ENCODE data around the gene ELP2. TPM values are rescaled to one million over a fixed set of nuclear protein-coding genes. Genes with fewer than 3 reads are reported as not detected.
"Not testable (repeated sequence)": the region's sequence is repeated elsewhere in the genome, so short reads cannot be mapped to it uniquely, and the experiment has no call there.

ELP2 gene
- total RNA-seq, result 62.5 TPM
- polyA plus RNA-seq, result 108 TPM
- long read RNA-seq, donor 1, full-length matches to known transcripts, result 1 of 1 reads
- long read RNA-seq, donor 1, partial matches to known transcripts, result 0 of 1 reads
- long read RNA-seq, donor 1, other reads (novel, unspliced or antisense), result 0 of 1 reads
- long read RNA-seq, donor 2, full-length matches to known transcripts, result 27 of 40 reads
- long read RNA-seq, donor 2, partial matches to known transcripts, result 13 of 40 reads
- long read RNA-seq, donor 2, other reads (novel, unspliced or antisense), result 0 of 40 reads
- long read RNA-seq, donor 3, full-length matches to known transcripts, result 23 of 23 reads
- long read RNA-seq, donor 3, partial matches to known transcripts, result 0 of 23 reads
- long read RNA-seq, donor 3, other reads (novel, unspliced or antisense), result 0 of 23 reads
- long read RNA-seq, donor 4, full-length matches to known transcripts, result 11 of 11 reads
- long read RNA-seq, donor 4, partial matches to known transcripts, result 0 of 11 reads
- long read RNA-seq, donor 4, other reads (novel, unspliced or antisense), result 0 of 11 reads
- long read RNA-seq, donor 5, full-length matches to known transcripts, result 20 of 20 reads
- long read RNA-seq, donor 5, partial matches to known transcripts, result 0 of 20 reads
- long read RNA-seq, donor 5, other reads (novel, unspliced or antisense), result 0 of 20 reads
- long read RNA-seq, donor 6, full-length matches to known transcripts, result 11 of 11 reads
- long read RNA-seq, donor 6, partial matches to known transcripts, result 0 of 11 reads
- long read RNA-seq, donor 6, other reads (novel, unspliced or antisense), result 0 of 11 reads
- long read RNA-seq, donor 7, full-length matches to known transcripts, result 9 of 9 reads
- long read RNA-seq, donor 7, partial matches to known transcripts, result 0 of 9 reads
- long read RNA-seq, donor 7, other reads (novel, unspliced or antisense), result 0 of 9 reads
- long read RNA-seq, donor 8, full-length matches to known transcripts, result 3 of 3 reads
- long read RNA-seq, donor 8, partial matches to known transcripts, result 0 of 3 reads
- long read RNA-seq, donor 8, other reads (novel, unspliced or antisense), result 0 of 3 reads
- long read RNA-seq, donor 9, full-length matches to known transcripts, result 5 of 5 reads
- long read RNA-seq, donor 9, partial matches to known transcripts, result 0 of 5 reads
- long read RNA-seq, donor 9, other reads (novel, unspliced or antisense), result 0 of 5 reads
- long read RNA-seq, donor 10, full-length matches to known transcripts, result 5 of 10 reads
- long read RNA-seq, donor 10, partial matches to known transcripts, result 5 of 10 reads
- long read RNA-seq, donor 10, other reads (novel, unspliced or antisense), result 0 of 10 reads

- Histone ChIP-seq H3K4me1 (ENCODE audit: control insufficient read depth in 2 of 2, insufficient read depth in 2 of 2, low read length in 2 of 2) (peaks cover 15 to 27% of the 10 kb centered on the region in 2 donors), H3K27me3 (ENCODE audit: control insufficient read depth in 2 of 2, insufficient read depth in 1 of 2, low read length in 1 of 2) (no peaks in the 10 kb centered on the region), H3K27ac (ENCODE audit: low read depth in 1 of 2, low read length in 1 of 2) (peak within 1 kb of the TSS; percentile 97 to 98), H3K9me3 (ENCODE audit: control insufficient read depth in 2 of 2, insufficient read depth in 1 of 2, low read length in 1 of 2) (peaks cover 0 to 2% of the 10 kb centered on the region in 2 donors), H3K4me3 (ENCODE audit: low read length in 2 of 2) (peak within 1 kb of the TSS; percentile 77 to 99), H3K36me3 (ENCODE audit: control insufficient read depth in 2 of 2, insufficient read depth in 2 of 2, low read length in 1 of 2) (peaks cover 0 to 5% of the 10 kb centered on the region in 2 donors)
- under 1% methylated on average over 69 of the region's 69 CpGs for WGBS
- peak; percentile 85 to 98 (median 94) for DNase-seq (ENCODE audit: low read depth in 6 of 9, low spot score in 9 of 9)
Measured at GRCh38 chr18:36129300-36130038, at the start of gene ELP2, which contains the start of gene SLC39A6. Gene ELP2 (plus strand): TSS chr18:36129899. CDS start chr18:36129934, 35 bp downstream. Gene SLC39A6 (minus strand): TSS chr18:36129340. CDS start chr18:36127007, 2,333 bp downstream.

- not testable (repeated sequence) for H3K27ac ChIP-seq (ENCODE audit: low read depth in 1 of 2, low read length in 1 of 2); H3K4me3 ChIP-seq (ENCODE audit: low read length in 2 of 2); DNase-seq (ENCODE audit: low read depth in 6 of 9, low spot score in 9 of 9); H3K27me3 ChIP-seq (ENCODE audit: control insufficient read depth in 2 of 2, insufficient read depth in 1 of 2, low read length in 1 of 2); H3K36me3 ChIP-seq (ENCODE audit: control insufficient read depth in 2 of 2, insufficient read depth in 2 of 2, low read length in 1 of 2); H3K4me1 ChIP-seq (ENCODE audit: control insufficient read depth in 2 of 2, insufficient read depth in 2 of 2, low read length in 2 of 2)
- peaks cover 0 to 10% of the 10 kb centered on the region in 2 donors for H3K9me3 ChIP-seq (ENCODE audit: control insufficient read depth in 2 of 2, insufficient read depth in 1 of 2, low read length in 1 of 2)
- WGBS, result 95% methylated on average over 2 of the region's 2 CpGs
Measured at GRCh38 chr18:36081118-36081517, 48.6 kb upstream of the ELP2 start.

GRCh38 chr18:36083729-36084128 lies 46.0 kb upstream of the ELP2 start:
- no peak overlapping the region for H3K4me3 ChIP-seq (ENCODE audit: low read length in 2 of 2)
- no peak for DNase-seq (ENCODE audit: low read depth in 6 of 9, low spot score in 9 of 9)
- H3K36me3 ChIP-seq (ENCODE audit: control insufficient read depth in 2 of 2, insufficient read depth in 2 of 2, low read length in 1 of 2), result no peaks in the 10 kb centered on the region
- H3K27ac ChIP-seq (ENCODE audit: low read depth in 1 of 2, low read length in 1 of 2), result no peak overlapping the region
- no peaks in the 10 kb centered on the region for H3K4me1 ChIP-seq (ENCODE audit: control insufficient read depth in 2 of 2, insufficient read depth in 2 of 2, low read length in 2 of 2)
- H3K27me3 ChIP-seq (ENCODE audit: control insufficient read depth in 2 of 2, insufficient read depth in 1 of 2, low read length in 1 of 2), result no peaks in the 10 kb centered on the region
- peaks cover 0 to 10% of the 10 kb centered on the region in 2 donors for H3K9me3 ChIP-seq (ENCODE audit: control insufficient read depth in 2 of 2, insufficient read depth in 1 of 2, low read length in 1 of 2)
- WGBS, result 61% methylated on average over 2 of the region's 2 CpGs

- no peaks in the 10 kb centered on the region for H3K27me3 ChIP-seq (ENCODE audit: control insufficient read depth in 2 of 2, insufficient read depth in 1 of 2, low read length in 1 of 2)
- no peaks in the 10 kb centered on the region for H3K36me3 ChIP-seq (ENCODE audit: control insufficient read depth in 2 of 2, insufficient read depth in 2 of 2, low read length in 1 of 2)
- no peak for DNase-seq (ENCODE audit: low read depth in 6 of 9, low spot score in 9 of 9)
- WGBS, result 78% methylated on average over 4 of the region's 4 CpGs
- no peak overlapping the region for H3K27ac ChIP-seq (ENCODE audit: low read depth in 1 of 2, low read length in 1 of 2)
- H3K4me3 ChIP-seq (ENCODE audit: low read length in 2 of 2), result no peak overlapping the region
- H3K9me3 ChIP-seq (ENCODE audit: control insufficient read depth in 2 of 2, insufficient read depth in 1 of 2, low read length in 1 of 2), result peaks cover 0 to 5% of the 10 kb centered on the region in 2 donors
- H3K4me1 ChIP-seq (ENCODE audit: control insufficient read depth in 2 of 2, insufficient read depth in 2 of 2, low read length in 2 of 2), result no peaks in the 10 kb centered on the region
Measured at GRCh38 chr18:36085195-36085594, 44.5 kb upstream of the ELP2 start.

GRCh38 chr18:36086186-36086585 lies 43.5 kb upstream of the ELP2 start:
- H3K4me1 ChIP-seq (ENCODE audit: control insufficient read depth in 2 of 2, insufficient read depth in 2 of 2, low read length in 2 of 2), result no peaks in the 10 kb centered on the region
- no peaks in the 10 kb centered on the region for H3K27me3 ChIP-seq (ENCODE audit: control insufficient read depth in 2 of 2, insufficient read depth in 1 of 2, low read length in 1 of 2)
- H3K9me3 ChIP-seq (ENCODE audit: control insufficient read depth in 2 of 2, insufficient read depth in 1 of 2, low read length in 1 of 2), result peaks cover 0 to 5% of the 10 kb centered on the region in 2 donors
- no peaks in the 10 kb centered on the region for H3K36me3 ChIP-seq (ENCODE audit: control insufficient read depth in 2 of 2, insufficient read depth in 2 of 2, low read length in 1 of 2)
- WGBS, result 91% methylated on average over 8 of the region's 8 CpGs
- H3K27ac ChIP-seq (ENCODE audit: low read depth in 1 of 2, low read length in 1 of 2), result no peak overlapping the region
- no peak overlapping the region for H3K4me3 ChIP-seq (ENCODE audit: low read length in 2 of 2)
- DNase-seq (ENCODE audit: low read depth in 6 of 9, low spot score in 9 of 9), result no peak

GRCh38 chr18:36088256-36088655 lies 41.4 kb upstream of the ELP2 start:
- Histone ChIP-seq H3K36me3 (ENCODE audit: control insufficient read depth in 2 of 2, insufficient read depth in 2 of 2, low read length in 1 of 2) (no peaks in the 10 kb centered on the region), H3K27ac (ENCODE audit: low read depth in 1 of 2, low read length in 1 of 2) (no peak overlapping the region), H3K4me1 (ENCODE audit: control insufficient read depth in 2 of 2, insufficient read depth in 2 of 2, low read length in 2 of 2) (no peaks in the 10 kb centered on the region), H3K9me3 (ENCODE audit: control insufficient read depth in 2 of 2, insufficient read depth in 1 of 2, low read length in 1 of 2) (peaks cover 0 to 5% of the 10 kb centered on the region in 2 donors), H3K27me3 (ENCODE audit: control insufficient read depth in 2 of 2, insufficient read depth in 1 of 2, low read length in 1 of 2) (no peaks in the 10 kb centered on the region), H3K4me3 (ENCODE audit: low read length in 2 of 2) (no peak overlapping the region)
- DNase-seq (ENCODE audit: low read depth in 6 of 9, low spot score in 9 of 9), result no peak
- WGBS, result 94% methylated on average over 2 of the region's 2 CpGs

- H3K27me3 ChIP-seq (ENCODE audit: control insufficient read depth in 2 of 2, insufficient read depth in 1 of 2, low read length in 1 of 2), result no peaks in the 10 kb centered on the region
- H3K27ac ChIP-seq (ENCODE audit: low read depth in 1 of 2, low read length in 1 of 2), result no peak overlapping the region
- WGBS, result 85% methylated on average over 6 of the region's 6 CpGs
- H3K36me3 ChIP-seq (ENCODE audit: control insufficient read depth in 2 of 2, insufficient read depth in 2 of 2, low read length in 1 of 2), result no peaks in the 10 kb centered on the region
- peaks cover 0 to 5% of the 10 kb centered on the region in 2 donors for H3K9me3 ChIP-seq (ENCODE audit: control insufficient read depth in 2 of 2, insufficient read depth in 1 of 2, low read length in 1 of 2)
- no peaks in the 10 kb centered on the region for H3K4me1 ChIP-seq (ENCODE audit: control insufficient read depth in 2 of 2, insufficient read depth in 2 of 2, low read length in 2 of 2)
- no peak overlapping the region for H3K4me3 ChIP-seq (ENCODE audit: low read length in 2 of 2)
- DNase-seq (ENCODE audit: low read depth in 6 of 9, low spot score in 9 of 9), result no peak
Measured at GRCh38 chr18:36089001-36089400, 40.7 kb upstream of the ELP2 start.

GRCh38 chr18:36092116-36092515 lies 37.6 kb upstream of the ELP2 start:
- H3K27me3 ChIP-seq (ENCODE audit: control insufficient read depth in 2 of 2, insufficient read depth in 1 of 2, low read length in 1 of 2); H3K4me3 ChIP-seq (ENCODE audit: low read length in 2 of 2); DNase-seq (ENCODE audit: low read depth in 6 of 9, low spot score in 9 of 9); H3K4me1 ChIP-seq (ENCODE audit: control insufficient read depth in 2 of 2, insufficient read depth in 2 of 2, low read length in 2 of 2); H3K36me3 ChIP-seq (ENCODE audit: control insufficient read depth in 2 of 2, insufficient read depth in 2 of 2, low read length in 1 of 2); H3K9me3 ChIP-seq (ENCODE audit: control insufficient read depth in 2 of 2, insufficient read depth in 1 of 2, low read length in 1 of 2); H3K27ac ChIP-seq (ENCODE audit: low read depth in 1 of 2, low read length in 1 of 2): not testable (repeated sequence)
- WGBS, result 94% methylated on average over 5 of the region's 5 CpGs

Data from thymus (tissue), 14 donors.